B cell (primary cell): ENCODE data around the gene GALC. TPM values are rescaled to one million over a fixed set of nuclear protein-coding genes. Genes with fewer than 3 reads are reported as not detected.

ENCODE experiments used
- ATAC-seq: fragments of 200-7000 bp; cut with Tn5 transposase; one replicate; pipeline ENCODE4 v1.10.0; 2021; ENCODE audit warnings: low read depth, mild to moderate bottlenecking, moderate number of reproducible peaks, moderate library complexity
- CTCF ChIA-PET: fragments of 350-600 bp; sonication (Branson Sonifier 250); formaldehyde crosslinking; loops from one replicate; lab custom pipeline; 2021; ENCODE audit warnings: antibody characterized with exemption, inconsistent platforms; lab: Charles Lee
- POLR2A ChIA-PET: fragments of 350-600 bp; sonication (Branson Sonifier 250); formaldehyde crosslinking; loops from one replicate; lab custom pipeline; 2021; ENCODE audit warnings: antibody characterized with exemption; lab: Charles Lee
- DNase-seq: peaks from one replicate; pipeline ENCODE4 v3.0.0; 2013
- H2AFZ ChIP-seq: 2 replicates; pipeline ENCODE4 v1.6.1; 2012; ENCODE audit warnings: mild to moderate bottlenecking, low read depth, low read length; ENCODE audit not compliant: insufficient read depth, poor library complexity, severe bottlenecking
- H3K27ac ChIP-seq, 2 donors: 1 replicate in 1 of 2; 2 replicates in 1 of 2; pipeline ENCODE4 v1.5.1; 2012 to 2013; ENCODE audit warnings: low read length in 2 of 2, mild to moderate bottlenecking in 2 of 2, moderate library complexity in 1 of 2
- H3K27me3 ChIP-seq, 4 experiments: fragments of 200-600 bp in 1 of 4; sonication (generic) in 1 of 4; replicated peaks in 1 of 4; 1 replicate in 2 of 4; 2 replicates in 2 of 4; pipeline versions ENCODE4 v1.6.1 to v1.7.0; 2013 to 2016; ENCODE audit warnings: low read length in 3 of 4, mild to moderate bottlenecking in 2 of 4, mixed read lengths in 1 of 4, moderate library complexity in 1 of 4; ENCODE audit not compliant: insufficient read depth in 4 of 4, control insufficient read depth in 3 of 4; ENCODE audit errors: control extremely low read depth in 1 of 4
- H3K36me3 ChIP-seq, 2 experiments: replicated peaks in 1 of 2; 1 replicate in 1 of 2; 2 replicates in 1 of 2; pipeline versions ENCODE4 v1.6.1 to v1.7.1; 2013; ENCODE audit warnings: low read length in 1 of 2; ENCODE audit not compliant: insufficient read depth in 2 of 2, control insufficient read depth in 1 of 2; ENCODE audit errors: control extremely low read depth in 1 of 2, extremely low read depth in 1 of 2
- H3K4me1 ChIP-seq, 2 donors: fragments of 200-600 bp in 1 of 2; sonication (generic) in 1 of 2; 1 replicate in 1 of 2; 2 replicates in 1 of 2; pipeline versions ENCODE4 v1.5.1 to v1.6.1; 2013 to 2017; ENCODE audit warnings: low read length in 2 of 2; ENCODE audit not compliant: control insufficient read depth in 2 of 2, insufficient read depth in 2 of 2
- H3K4me2 ChIP-seq: replicated peaks from 2 replicates; pipeline ENCODE3; 2012; ENCODE audit warnings: mild to moderate bottlenecking, low read depth, low read length; ENCODE audit not compliant: poor library complexity, severe bottlenecking
- H3K4me3 ChIP-seq, 5 experiments: fragments of 200-600 bp in 1 of 5; sonication (generic) in 1 of 5; 1 replicate in 3 of 5; 2 replicates in 2 of 5; pipeline versions ENCODE4 v1.5.1 to v1.7.0; 2011 to 2016; ENCODE audit warnings: low read length in 4 of 5, mild to moderate bottlenecking in 4 of 5, low read depth in 2 of 5, control low read depth in 1 of 5, moderate library complexity in 1 of 5; ENCODE audit not compliant: insufficient read depth in 1 of 5; ENCODE audit errors: control extremely low read depth in 1 of 5, extremely low read depth in 1 of 5
- H3K79me2 ChIP-seq: fragments of 200-600 bp; sonication (generic); one replicate; pipeline ENCODE4 v1.6.0; 2016; ENCODE audit warnings: low read length; ENCODE audit not compliant: control insufficient read depth, insufficient read depth
- H3K9ac ChIP-seq: fragments of 200-600 bp; sonication (generic); 2 replicates; pipeline ENCODE4 v1.6.1; 2017; ENCODE audit warnings: mild to moderate bottlenecking, low read length, moderate library complexity
- H3K9me3 ChIP-seq, 3 donors: one replicate each; pipeline versions ENCODE4 v1.6.1 to v1.7.1; 2013; ENCODE audit warnings: low read length in 2 of 3; ENCODE audit not compliant: control insufficient read depth in 2 of 3, insufficient read depth in 1 of 3; ENCODE audit errors: control extremely low read depth in 1 of 3
- H4K20me1 ChIP-seq: 2 replicates; pipeline ENCODE4 v1.6.0; 2012; ENCODE audit warnings: mild to moderate bottlenecking, low read length; ENCODE audit not compliant: insufficient read depth, control insufficient read depth, poor library complexity, severe bottlenecking
- H3K27ac Mint-ChIP-seq: one replicate; pipeline ENCODE4 v1.8.0; 2021; ENCODE audit warnings: mixed read lengths
- H3K27me3 Mint-ChIP-seq: one replicate; pipeline ENCODE4 v1.8.0; 2021; ENCODE audit warnings: mixed read lengths
- H3K4me1 Mint-ChIP-seq: one replicate; pipeline ENCODE4 v1.8.0; 2021; ENCODE audit warnings: mixed read lengths
- H3K4me3 Mint-ChIP-seq: one replicate; pipeline ENCODE4 v1.8.0; 2021; ENCODE audit warnings: mixed read lengths
- H3K9me3 Mint-ChIP-seq: one replicate; pipeline ENCODE4 v1.8.0; 2022; ENCODE audit warnings: mixed read lengths; ENCODE audit not compliant: insufficient read depth
- CTCF ChIP-seq: fragments of 200-600 bp; IDR thresholded peaks from one replicate; pipeline ENCODE4 v1.8.0; 2022; ENCODE audit warnings: antibody characterized with exemption, mild to moderate bottlenecking
- EZH2 ChIP-seq: IDR thresholded peaks from 2 replicates; pipeline ENCODE4 v1.6.1; 2012; ENCODE audit warnings: borderline replicate concordance, low read depth, mild to moderate bottlenecking, moderate library complexity, low read length; ENCODE audit not compliant: insufficient read depth, poor library complexity, severe bottlenecking
- WGBS: methylation state at CpG from one replicate; pipeline ENCODE4 v1.1.5; 2013; ENCODE audit warnings: missing lambda C conversion rate; ENCODE audit not compliant: insufficient coverage; 5-methylcytosine and 5-hydroxymethylcytosine counted together
- intact Hi-C: fragments of 100-400 bp; cut with micrococcal nuclease; formaldehyde crosslinking; loops from one replicate; pipeline ENCODE4 v1.10.0; 2022
- polyA plus RNA-seq: library from polyadenylated mRNA; depleted of rRNA; stranded (reverse); fragments of >200 nt; gene quantifications from 2 replicates; pipeline ENCODE4 v1.2.3, GENCODE V29; 2012
- total RNA-seq, 2 donors: library from RNA; stranded (reverse); fragments of 120-200 nt in 1 of 2; gene quantifications; 1 replicate in 1 of 2; 2 replicates in 1 of 2; pipeline versions ENCODE4 v1.2.3 to v1.2.4, GENCODE V29; 2013 to 2022

GALC gene
- total and polyA plus RNA-seq, 2 donors (not counting 1 experiment from before 2014, with no cell fraction given), result 4.9 to 17.8 TPM

- H3K4me1 Mint-ChIP-seq, result peaks cover 5% of the 10 kb centered on the region
- Histone ChIP-seq H3K4me1 (peaks cover 0 to 4% of the 10 kb centered on the region in 2 donors), H3K4me2 (no peak overlapping the region), H3K36me3 (peaks cover 0 to 9% of the 10 kb centered on the region in 2 experiments), H2AFZ (no peak overlapping the region), H3K9me3 (no peaks in the 10 kb centered on the region), H3K4me3 (no peak overlapping the region), H3K27me3 (no peaks in the 10 kb centered on the region), H4K20me1 (no peaks in the 10 kb centered on the region), H3K27ac (no peak overlapping the region), H3K79me2 (no peaks in the 10 kb centered on the region), H3K9ac (no peak overlapping the region)
- TF ChIP-seq EZH2 (no peak), CTCF (no peak)
- ChIA-PET CTCF (interaction anchor here (1.1 to 3.0 kb wide), 2 partner anchors 11 to 16 kb away, joined by 4 to 23 read pairs; no protein-coding TSS in a partner anchor), POLR2A (no interaction called here)
- no peak for ATAC-seq
- H3K27me3 Mint-ChIP-seq, result no peaks in the 10 kb centered on the region
- H3K27ac Mint-ChIP-seq, result no peak overlapping the region
- H3K4me3 Mint-ChIP-seq, result no peak overlapping the region
- no peak for DNase-seq
- peaks cover 5% of the 10 kb centered on the region for H3K9me3 Mint-ChIP-seq
- intact Hi-C loops, result no loop called here
- WGBS, result no CpG with 5 or more reads among the region's 5 CpGs
Measured at GRCh38 chr14:87935081-87935828, 57.7 kb downstream of the GALC start.

DNA sequence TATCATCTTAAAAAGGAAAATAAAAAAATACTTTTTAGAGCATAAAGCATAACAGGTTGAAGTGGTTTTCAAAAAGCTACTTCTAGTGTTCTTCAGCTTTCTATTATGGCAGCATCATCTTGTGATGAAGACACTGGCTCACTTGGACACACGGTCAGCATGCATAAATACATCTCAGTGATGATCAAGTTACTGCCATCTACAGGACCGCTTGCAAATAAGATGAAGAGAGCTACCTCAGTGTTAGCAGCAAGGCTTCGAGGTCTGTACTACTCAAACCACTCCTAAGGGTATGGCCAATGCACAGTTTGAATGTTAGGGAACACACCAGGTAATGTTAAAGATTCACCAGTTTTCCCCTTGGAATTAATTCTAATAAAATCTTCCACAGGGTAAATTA is 58.8 kb downstream of the GALC start:
- Mint-ChIP-seq H3K4me3 (no peak overlapping the region), H3K27me3 (no peaks in the 10 kb centered on the region), H3K27ac (no peak overlapping the region), H3K4me1 (peaks cover 5% of the 10 kb centered on the region), H3K9me3 (peaks cover 5% of the 10 kb centered on the region)
- no peak overlapping the region for H3K4me3 ChIP-seq
- no peaks in the 10 kb centered on the region for H4K20me1 ChIP-seq
- ATAC-seq (no peak), DNase-seq (no peak)
- peaks cover 0 to 5% of the 10 kb centered on the region in 2 experiments for H3K36me3 ChIP-seq
- 65% methylated on average over 2 of the region's 3 CpGs for WGBS
- ChIA-PET POLR2A (no interaction called here), CTCF (no interaction called here)
- H3K4me2 ChIP-seq, result no peak overlapping the region
- no peak for TF ChIP-seq CTCF
- no peak for TF ChIP-seq EZH2
- no peaks in the 10 kb centered on the region for H3K27me3 ChIP-seq
- H3K27ac ChIP-seq, result no peak overlapping the region
- H3K79me2 ChIP-seq, result no peaks in the 10 kb centered on the region
- H2AFZ ChIP-seq, result no peak overlapping the region
- H3K9ac ChIP-seq, result no peak overlapping the region
- peaks cover 0 to 4% of the 10 kb centered on the region in 2 donors for H3K4me1 ChIP-seq
- intact Hi-C loops, result no loop called here
- H3K9me3 ChIP-seq, result no peaks in the 10 kb centered on the region
